SIG-M5 treated with dmso at 0.1 percent for 504 hours (cell line): ENCODE results near the gene TRMT2A.

ENCODE experiments used
- DNase-seq: peaks from one replicate; lab custom pipeline; 2025; ENCODE audit not compliant: unreplicated experiment; lab: John Stamatoyannopoulos, UW

The TRMT2A gene

DNA sequence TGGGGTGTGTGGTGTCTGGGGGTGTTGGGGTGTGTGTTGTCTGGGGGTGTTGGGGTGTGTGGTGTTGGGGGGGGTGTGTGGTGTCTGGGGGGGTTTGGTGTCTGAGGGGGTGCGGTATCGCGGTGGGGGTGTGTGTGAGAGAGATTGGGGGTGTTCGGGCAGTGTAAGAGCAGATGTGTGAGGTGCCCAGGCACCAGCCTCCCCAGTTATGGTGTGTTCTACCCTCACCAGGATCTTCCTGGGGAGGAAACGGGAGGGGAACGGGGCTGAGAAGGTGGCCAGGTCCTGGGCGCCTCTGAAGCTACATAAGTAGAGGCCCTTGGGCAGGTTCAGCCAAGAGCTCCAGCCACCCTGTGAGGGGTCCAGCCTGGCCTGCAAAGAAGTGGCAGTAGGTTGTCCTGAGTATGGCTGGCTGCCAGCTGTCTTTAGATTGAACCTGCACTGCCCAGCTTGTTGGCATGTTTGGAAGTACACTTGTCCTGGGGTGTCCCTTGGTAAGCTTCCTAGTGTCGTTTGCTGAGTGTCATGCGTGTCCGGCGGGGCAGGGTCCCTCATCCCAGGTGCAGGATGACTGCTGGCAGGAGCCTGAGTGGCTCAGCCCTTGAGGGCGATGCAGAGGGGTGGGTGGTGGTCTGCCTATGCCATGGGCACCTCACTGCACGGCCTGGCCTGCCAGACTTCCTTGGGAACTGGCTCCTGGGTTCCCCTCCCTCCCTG is 6.5 kb upstream of the TRMT2A start:
- DNase-seq: no peak

DNA sequence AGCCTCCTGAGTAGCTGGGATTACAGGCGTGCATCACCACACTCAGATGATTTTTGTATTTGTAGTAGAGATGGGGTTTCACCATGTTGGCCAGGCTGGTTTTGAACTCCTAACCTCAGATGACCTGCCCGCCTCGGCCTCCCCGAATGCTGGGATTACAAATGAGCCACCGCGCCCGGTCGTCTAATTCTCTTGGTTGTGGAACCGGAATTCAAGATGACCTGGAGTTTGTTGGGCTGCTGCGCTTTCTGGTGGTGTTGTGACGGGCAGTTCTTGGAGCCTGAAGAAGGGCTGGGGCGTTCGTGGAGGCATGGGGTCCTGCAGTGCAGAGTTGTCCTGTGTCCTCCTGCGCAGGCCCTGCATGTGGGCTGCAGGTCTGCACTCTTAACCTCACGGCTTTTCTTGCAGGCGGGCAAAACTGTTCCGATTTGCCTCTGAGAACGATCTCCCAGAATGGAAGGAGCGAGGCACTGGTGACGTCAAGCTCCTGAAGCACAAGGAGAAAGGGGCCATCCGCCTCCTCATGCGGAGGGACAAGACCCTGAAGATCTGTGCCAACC is 4.9 kb upstream of the TRMT2A start:
- DNase-seq: no peak

DNA sequence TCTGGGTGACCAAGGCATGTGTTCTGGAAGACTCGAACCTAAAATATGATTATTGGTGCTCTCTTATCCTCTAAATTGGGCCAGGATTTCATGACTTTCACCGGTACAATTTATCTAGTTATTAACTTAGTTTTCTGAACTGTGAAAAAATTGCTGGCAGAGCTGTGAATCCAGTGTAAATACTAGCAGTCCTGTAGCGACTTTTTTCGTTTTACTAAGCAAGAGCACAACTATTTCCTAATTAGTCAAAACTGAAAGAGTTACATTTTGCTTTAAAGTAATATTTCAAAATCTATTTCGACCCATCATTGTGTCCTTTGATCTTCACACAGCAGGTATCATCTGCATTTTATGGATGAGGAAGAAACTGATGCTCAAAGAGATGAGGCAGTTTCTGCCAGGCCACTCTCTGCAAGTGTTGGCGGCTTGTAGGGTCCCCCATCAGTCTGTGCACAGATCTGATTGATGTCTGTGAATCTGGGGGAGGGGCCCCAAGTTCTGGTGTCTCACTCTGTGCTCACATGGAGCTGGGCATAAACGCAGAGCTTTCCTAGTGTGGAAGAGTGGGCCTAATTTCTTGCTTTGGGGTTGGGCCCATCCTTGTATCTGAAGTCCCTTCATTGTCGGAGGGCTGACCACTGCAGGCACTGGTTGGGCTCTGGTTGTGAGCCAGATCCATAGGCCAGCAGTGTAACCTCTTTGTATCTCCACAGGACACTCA is 1.4 kb upstream of the TRMT2A start:
- no peak for DNase-seq

DNA sequence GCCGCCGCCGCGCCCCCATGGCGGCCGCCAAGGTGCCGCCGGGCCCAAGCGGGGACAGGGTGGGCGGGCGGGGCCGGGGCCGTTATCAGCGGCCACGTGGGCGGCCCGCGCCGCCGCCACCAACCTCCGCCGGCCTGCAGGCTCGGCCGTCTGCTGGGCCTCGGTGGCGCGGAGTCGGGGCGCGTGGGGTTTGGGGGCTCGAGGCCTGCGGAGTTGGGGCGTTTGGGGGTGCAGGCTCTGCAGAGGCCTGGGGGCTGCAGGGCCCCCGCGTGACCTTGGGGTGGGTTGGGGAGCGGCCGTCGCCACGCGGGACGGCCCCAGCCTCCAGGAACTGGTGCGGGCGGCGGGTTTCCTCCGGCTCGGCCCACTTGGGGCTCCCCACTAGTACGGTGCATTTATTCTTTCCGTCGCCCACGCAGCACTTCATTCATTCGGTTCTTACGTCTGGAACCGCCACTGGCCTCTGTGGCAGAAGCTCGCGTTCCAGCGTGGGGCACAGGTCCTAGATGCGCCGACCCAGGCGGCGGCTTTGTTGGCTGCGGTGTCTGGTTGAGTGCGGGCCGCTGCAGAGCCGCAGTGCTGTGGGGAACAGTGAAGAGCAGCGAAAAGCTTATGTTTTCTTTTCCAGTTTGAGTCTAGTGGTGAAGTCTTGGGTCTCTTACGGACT is 740 bp upstream of the TRMT2A start:
- DNase-seq: no peak

DNA sequence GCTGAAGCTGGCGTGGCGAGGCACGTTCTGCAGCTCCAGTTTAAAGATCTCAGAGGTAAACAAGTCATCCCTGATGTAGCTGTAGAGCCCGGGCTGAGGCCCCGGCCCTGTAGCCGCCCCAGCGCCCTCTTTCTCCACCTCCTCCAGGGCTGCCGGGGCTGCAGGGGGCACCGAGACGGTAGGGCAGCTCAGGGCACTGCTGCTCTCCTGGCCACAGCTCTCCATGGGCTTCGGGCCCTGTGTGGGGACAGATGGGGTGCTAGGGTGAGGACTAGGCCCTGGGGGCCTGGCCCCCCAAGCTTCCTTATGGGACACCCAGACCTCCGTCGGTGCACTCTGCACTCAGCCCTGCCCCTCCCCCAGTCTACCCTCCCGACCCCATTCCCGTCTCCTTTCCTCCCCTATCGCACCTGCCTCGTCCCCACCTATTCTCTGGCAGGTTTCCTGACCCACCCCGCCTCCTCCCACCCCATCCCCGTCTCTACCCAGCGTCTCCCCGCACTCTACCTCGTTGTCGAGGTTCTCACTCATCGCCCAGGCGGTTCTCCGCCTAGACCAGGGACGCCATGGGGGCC is 563 bp downstream of the TRMT2A start:
- no peak for DNase-seq

DNA sequence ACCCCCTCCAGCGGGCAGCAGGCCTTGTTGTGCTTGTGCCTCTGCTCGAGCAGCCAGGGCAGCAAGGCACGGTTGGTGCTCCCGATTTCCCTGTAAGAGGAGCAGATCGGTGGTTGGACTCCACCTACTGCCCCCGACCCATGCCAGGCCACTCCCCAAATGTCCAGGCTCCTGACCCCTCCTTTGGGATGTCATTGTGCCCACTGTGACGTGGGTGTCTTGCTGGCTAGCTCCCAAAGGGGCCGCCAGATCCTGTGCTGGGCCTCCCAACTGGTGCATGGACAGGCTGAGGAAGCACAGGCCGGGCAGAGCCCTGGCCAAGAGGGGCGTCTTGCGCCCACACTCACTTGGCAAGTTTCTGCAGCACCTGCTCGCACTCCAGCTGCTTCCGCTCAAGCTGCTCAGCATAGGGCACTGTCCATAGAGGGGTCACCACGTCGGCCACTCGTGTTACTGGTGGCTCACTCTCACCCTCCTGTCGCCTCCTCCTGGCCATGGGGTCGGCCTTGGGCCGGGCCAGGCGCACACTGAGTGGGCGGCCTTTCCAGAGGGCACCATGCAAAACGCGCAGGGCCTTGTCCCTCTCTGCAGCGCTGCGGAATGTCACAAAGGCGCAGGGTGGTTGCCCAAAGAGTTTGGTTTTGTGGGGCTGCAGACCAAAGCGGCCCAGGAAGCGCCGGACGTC is 1.2 kb downstream of the TRMT2A start, which contains the start of gene RANBP1:
Gene RANBP1 (plus strand): TSS at position 414 of the 685 bp plus-strand sequence. CDS start 81 bp downstream, at position 495.
- no peak for DNase-seq

DNA sequence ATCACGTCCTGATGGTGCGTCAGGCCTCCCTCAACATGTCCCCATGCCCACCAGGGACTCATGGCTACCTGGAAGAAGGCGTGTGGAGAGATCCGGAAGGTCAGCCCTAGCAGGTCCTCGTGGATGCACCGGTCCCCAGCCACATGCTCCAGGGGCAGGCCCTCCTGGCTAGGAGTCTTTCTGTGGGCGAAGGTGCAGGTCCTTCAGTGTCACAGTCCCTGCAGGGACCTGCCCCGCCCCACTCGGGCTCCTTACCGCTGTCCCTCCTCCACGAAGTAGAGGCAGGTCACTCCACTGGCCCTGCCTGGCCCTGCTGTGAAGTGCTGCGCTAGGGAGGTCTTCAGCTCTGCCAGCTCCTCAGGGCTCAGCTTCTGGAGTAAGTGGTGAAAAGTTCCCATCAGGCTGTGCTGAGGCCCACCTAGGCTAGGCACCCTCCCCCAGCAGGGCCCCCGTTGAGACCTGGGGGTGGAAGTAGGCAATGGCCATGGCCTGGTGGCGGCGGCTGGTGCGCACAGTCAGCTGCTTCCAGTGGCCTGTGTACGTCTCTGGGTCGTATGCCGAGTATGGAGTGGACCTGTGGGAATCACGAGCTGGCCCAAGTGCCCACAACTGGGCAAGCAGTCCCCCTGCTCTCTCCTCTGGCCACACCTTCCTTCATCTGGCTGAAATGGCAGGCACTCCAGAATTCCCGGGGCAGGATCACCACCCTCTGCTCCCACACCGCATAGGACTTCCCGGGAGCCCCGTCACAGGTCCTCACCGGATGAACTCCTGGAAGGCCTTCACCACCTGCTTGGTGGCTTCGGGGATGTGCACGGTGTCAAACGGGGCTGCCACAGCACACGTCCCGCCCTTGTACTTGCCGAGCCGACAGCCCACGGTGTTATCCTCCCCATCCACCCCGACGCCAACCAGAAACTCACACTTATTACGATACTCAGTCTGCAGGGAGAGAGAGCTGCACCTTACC is 2.2 kb downstream of the TRMT2A start:
- DNase-seq: no peak

DNA sequence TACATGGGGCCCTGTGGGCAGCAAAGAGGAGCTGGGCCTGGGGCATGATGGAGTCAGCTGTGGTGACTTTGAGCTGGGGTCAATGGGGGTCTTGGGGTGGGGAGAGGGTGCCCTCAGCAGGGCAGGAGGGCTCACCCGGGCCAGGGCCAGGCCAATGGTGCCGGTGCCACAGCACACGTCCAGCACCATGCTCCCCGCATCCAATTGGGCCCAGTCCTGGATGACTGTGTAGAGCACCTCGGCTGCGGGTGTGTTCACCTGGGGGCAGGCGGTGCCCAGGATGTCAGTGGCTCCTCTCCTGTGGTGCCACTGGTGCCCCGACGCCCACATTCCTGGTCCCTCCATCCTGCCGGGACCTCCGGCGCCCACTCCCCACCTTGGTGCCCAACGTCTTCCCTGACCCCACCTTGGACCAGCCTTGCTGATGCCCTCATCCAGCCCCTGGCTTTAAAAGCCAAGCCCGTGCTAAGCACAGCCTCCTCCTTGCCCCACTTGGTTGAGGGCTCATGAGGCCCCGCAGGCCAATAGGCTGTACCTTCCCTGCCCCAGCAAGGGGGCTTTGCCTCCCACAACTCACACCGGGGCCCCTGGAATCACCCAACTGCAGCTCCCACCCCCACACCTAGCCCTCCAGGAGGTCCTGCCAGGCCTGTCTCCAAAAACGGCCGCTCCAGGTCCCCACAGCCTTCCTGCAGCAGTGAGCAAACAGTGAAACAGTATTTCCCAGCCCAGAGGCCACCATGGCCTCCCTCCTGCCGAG is 3.3 kb downstream of the TRMT2A start:
- no peak for DNase-seq

DNA sequence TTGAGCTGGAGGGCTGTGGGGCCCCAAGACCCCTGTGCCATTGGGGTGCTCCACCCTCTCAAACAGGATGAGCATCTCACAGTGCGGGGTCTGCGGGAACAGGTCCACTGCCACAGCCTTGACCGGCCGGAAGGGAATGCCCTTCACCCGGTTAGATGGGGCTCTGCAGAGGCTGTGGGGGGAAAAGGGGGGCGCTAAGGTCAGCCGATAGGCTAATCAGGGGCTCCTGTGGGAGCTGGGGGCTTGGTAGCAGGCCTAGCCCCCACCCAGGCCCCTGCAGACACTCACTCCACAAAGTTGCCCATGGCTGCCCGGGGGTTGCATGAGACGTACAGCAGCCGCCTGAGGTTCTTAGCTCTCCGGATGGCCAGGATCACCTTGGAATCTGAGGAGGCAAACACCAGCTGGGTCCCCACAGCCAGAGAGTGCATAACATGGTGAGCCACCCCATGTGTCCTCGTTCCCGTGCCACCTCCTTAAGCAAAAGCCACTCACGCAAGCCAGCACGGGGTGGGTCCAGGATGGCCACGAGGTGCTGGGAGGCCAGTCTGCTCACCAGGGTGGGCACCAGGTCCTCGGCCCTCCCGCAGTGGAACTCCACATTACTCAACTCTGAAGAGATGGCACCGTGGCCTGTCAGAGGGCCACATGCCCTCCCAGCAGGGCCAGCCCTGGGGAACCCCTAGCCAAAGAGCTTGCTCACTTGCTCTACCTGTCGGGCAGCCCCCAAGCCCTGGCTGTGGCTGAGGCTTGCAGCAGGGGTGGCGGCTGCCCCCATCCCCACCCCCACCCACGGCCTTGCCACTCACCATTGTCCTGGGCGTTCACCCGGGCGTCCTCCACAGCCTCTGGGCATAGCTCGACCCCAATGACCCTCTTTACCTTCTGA is 4.2 kb downstream of the TRMT2A start:
- DNase-seq: no peak

DNA sequence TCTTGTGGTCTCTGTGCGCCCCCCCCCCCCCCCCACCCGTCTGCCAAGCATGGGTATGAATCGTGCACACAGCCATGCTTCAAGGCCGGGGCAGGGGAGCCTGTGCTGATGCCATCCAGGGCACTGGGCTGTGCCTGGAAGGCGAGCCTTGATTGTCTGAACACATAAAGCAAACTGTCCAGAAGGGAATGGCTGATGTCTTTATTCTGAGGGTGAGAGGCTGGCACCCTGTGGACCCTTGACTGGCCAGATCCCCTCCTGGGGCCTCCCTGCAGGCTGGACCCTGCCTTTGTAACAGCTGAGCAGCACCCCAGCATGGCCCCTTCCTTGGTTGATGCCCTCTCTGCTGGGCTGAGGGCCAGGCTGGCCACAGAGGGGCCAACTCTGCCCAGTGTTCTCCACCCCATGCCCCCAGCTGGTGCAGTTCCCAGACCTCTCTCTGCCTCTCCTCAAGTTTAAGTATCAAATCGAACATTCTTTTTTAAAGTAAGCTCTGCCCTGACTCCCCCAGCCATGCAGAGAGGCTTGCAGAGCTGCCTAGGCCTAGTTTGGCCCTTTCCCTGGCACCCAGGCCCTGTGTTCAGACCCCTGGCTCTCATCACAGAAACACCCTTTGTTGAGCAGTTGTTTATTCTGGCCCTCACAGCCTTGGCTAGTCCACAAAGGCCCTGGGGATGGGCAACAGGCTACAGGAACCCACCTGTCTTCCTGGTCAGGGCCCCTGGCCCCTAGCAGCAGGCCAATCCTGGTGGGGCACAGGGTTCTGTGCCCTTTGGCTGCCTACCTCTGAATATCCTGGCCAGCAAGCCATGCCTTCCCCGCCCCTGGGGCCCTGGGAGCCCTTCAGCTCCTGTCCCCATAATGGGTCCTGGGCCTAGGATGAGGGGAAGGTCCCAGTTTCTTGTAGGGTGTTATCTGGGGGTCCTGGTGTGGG is 5.1 kb downstream of the TRMT2A start:
- no peak for DNase-seq

DNA sequence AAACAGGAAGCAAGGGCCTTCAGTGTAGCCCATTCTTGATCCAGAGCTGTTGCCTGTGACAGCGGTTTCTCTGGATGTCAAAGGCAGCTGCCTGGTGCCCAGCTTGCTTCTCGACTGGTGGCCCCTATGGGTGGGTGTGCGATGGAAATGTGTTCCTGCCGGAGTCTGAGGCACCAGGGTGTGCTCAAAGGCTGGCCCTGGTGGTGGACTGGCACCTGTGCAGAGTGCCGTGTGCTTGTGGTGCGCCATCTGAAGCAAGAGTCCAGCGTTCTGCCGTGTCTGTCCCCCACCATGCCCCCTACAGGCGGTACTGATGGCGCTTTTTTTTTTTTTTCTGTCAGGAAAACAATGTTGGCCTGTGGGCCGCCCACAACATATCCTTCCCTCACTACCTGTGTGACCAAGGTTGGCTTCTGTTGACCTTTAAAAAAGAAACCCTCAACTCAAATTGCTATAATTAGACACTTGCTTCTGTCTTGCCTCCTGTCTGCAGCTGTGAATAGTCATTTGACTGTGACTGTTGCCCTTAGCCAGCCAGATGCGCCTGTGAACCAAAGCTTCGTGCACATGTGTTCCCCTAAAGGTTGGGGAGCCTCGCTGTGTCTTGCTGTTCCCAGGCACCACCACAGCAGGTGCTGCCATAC is 5.9 kb downstream of the TRMT2A start:
- peak; percentile 54 for DNase-seq

DNA sequence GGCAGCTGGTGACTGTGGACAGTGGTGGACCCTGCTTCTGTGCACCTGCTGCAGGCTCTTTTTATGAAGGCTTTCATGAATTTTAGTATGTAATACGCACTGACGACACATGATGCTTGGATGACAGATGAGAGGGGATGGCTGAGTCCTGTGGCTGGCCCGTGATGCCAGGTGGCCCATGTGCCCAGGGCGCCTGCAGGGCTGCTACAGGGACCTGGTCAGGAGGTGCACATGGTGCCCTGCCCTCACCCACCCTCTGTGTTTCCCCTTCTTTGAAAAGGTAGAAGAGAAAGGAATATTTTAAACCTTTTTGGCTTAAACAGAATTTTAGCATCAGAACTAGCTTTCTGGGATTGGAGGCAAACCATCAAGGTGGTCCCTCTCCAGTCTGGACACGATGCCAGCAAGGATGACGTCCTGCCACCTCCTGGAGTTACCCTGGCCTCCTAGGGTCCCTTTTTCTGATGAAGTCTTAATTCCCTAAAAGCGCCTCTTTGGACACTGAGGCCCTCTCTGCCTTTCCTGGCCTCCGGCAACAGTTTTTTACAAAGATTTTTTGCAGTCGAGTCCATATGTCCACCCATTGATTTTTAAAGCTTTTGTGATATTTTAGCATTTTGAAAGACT is 6.6 kb downstream of the TRMT2A start:
- DNase-seq: no peak

DNA sequence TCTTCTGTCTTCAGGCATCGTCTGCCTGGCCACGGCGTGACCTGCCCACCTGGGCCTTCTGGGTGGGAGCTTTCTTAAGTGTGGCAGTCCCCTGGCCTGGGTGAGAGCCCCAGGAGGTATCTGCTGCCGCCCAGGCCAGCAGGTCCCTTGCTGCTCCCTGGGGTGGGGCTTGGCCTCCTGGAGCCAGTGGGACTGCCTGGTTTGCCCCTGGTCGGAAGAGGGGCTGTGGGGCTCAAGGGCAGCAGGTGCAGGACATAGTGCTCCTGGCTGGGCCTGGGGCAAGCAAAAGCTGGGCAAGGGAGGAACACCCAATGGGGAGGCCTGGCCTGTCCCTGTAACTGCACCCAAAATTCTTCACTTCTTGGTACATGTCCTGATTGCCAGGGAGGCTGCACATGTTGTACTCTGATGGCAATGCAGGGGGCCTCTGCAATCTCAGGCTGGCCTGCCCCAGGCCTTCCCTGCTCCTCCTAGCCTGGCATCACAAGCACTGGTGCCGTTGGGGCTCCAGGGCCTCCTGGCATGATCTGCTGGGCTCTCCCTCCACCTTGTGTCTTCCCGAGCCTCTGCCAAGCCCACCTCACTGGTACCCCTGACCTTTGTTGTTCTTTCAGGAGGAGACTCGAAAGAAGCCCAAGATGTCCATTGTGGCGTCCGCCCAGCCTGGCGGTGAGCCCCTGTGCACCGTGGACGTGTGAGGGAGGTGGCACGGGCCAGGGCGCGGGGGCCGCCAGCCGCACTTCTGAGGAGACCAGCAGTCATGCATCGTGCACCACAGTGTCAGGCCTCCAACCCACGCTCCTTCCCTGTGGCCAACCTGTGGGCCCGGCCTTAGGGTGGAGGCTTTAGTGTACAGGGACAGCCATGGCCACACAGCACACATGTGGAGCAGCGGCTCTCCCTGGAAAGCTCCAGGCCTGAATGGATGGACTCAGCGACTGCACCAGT is 7.3 kb downstream of the TRMT2A start:
- no peak for DNase-seq

DNA sequence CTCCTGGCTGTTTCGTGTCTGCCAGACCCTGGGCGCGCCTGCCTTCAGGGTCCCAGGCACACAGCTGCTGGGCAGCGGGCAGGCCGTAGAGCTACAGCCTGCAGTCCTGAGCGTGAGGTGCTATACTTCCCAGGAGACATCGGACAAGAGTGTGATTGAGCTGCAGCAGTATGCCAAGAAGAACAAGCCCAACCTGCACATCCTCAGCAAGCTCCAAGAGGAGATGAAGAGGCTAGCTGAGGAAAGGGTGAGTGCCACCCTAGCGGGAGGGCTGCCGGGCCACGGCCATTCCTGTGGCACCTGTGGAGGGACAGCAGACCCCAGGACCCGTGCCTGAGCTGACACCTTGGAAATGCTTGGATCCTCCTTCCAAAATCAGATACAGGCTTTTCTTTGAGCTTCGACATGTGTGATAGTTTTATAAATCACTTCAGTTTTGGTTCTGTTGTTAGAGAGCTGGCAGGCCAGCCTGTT is 8.2 kb downstream of the TRMT2A start:
- no peak for DNase-seq
